Hepatocyte (in vitro differentiated cells): ENCODE results near the gene SCGB1C2.

ENCODE experiments used
- CTCF ChIP-seq: fragments of 200-600 bp; sonication (generic); IDR thresholded peaks from 2 replicates; pipeline ENCODE4 v1.5.1; 2016; ENCODE audit warnings: antibody characterized with exemption, mild to moderate bottlenecking; ENCODE audit not compliant: poor library complexity
- EZH2 ChIP-seq: fragments of 200-600 bp; sonication (generic); IDR thresholded peaks from 2 replicates; pipeline ENCODE4 v1.6.1; 2016; ENCODE audit warnings: antibody characterized with exemption, mild to moderate bottlenecking, borderline replicate concordance
- EZH2phosphoT487 ChIP-seq: fragments of 200-600 bp; sonication (generic); IDR thresholded peaks from one replicate; pipeline ENCODE4 v1.6.1; 2018; ENCODE audit warnings: antibody characterized with exemption, mild to moderate bottlenecking, low read depth, moderate library complexity; ENCODE audit not compliant: unreplicated experiment, severe bottlenecking

DNA sequence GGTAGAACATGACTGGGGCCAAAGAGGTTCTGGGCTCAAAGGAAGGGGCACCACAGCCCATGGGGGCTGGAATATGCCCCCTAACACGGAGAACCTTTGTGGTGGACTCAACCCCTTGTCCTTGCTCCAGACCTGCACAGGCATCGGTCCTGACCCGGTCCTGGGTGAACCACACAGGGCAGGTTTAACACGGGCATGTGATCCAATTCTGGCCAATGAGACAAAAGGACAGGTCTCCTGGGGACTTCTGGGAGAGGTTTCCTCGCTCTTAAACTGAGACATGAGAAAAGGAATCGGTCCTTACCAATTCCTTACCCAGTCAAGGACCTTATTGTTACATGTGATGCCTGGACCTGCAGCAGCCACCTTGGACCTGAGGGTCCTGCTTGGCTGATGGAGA, 40.4 kb downstream of the SCGB1C2 start:
- TF ChIP-seq CTCF (no peak), EZH2 (no peak), EZH2phosphoT487 (no peak)
